HG03575 (cell line): Measurements from ENCODE around the gene STRIP1.
"Not testable (repeated sequence)": the region's sequence is repeated elsewhere in the genome, so short reads cannot be mapped to it uniquely, and the experiment has no call there.

ENCODE experiments used
- ATAC-seq: cut with Tn5 transposase; IDR thresholded peaks from one replicate; pipeline ENCODE4 v1.9.1; 2021; ENCODE audit not compliant: unreplicated experiment, insufficient number of reproducible peaks, low FRiP score; ENCODE audit errors: extremely low read depth

Gene STRIP1

DNA sequence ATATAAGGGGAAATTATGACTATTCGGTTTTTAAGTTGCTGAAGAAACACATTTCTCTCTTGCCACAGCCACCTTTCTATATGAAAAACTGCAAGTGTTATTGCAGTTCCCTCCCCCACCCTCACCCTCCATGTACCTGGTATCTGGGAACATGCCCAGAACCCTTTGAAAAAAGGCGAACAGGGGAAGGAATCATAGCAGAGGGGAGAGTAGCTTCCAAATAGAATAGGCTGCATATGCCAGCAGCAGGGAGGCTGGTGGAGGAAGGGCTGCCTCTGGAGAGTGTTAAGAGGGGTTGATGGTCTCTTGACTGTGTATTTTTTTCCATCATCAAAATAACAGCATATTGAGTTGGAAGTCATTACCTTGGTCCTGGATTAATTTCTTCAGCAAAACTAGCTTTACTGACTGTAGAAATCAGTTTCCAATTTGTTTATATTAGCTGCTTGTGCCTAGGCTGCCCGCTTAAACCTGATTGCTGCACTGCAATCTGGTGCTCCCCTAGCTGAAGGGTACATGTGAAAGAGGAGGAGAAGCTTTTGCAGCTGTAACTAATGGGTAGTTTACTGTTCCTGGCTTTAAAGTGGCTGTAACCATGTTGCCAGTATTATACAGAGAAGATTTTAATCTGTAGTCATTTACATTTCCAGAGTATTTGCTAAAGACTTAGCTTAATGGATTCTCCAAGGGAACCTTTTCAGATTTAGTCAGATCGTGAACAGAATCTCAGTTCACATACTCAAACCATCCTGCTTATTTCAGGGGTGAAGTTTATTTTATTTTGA, 27.2 kb upstream of the STRIP1 start:
- ATAC-seq, result no peak

GRCh38 chr1:110008971-110009565, 25.4 kb upstream of the STRIP1 start:
- no peak for ATAC-seq

DNA sequence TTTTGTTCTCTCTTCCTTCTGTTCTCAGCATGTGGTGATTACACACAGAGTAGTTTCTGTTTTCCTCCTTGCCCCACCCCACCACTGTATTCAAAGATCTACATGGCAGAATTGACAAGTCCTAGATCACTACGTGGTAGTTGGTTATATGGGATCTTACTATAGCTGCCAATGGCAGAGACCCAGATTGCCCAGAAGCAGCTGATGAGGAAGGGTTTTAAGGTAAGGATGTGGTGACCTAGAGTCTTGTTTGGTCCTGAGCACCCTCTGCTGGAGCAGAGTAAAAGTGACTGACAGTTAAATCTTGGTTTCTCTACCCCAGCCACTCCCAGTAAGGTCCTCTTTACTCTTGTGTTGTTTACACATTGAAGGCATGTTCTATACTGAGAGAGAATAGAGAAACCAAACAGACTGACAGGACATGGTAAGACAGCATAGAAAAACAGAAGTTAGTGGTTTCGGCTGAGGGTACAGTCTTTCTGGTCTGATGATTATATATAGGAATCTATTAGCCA, 22.8 kb upstream of the STRIP1 start:
- peak; percentile 90 for ATAC-seq

- peak; percentile 34 for ATAC-seq
Measured at GRCh38 chr1:110012100-110012780, 22.2 kb upstream of the STRIP1 start.

DNA sequence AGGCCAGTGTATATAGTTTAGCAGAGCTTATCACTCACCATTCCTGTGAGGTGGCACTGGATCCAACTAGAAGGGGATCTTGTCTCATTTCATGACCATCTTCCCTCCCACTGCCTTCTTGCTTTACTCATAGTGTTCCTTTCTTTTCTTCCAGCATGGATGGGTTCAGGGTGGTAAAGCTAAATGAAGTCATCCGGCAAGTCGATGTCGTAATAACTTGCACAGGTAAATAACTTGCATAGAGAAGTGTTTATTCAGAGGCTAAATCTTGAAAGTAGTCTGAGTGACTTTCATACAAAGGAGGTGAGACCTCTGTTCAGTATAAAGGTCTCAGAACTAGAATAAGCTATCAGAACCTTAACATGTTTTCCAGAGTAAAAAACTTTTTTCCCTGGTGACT, 16.6 kb upstream of the STRIP1 start:
- ATAC-seq, result no peak

DNA sequence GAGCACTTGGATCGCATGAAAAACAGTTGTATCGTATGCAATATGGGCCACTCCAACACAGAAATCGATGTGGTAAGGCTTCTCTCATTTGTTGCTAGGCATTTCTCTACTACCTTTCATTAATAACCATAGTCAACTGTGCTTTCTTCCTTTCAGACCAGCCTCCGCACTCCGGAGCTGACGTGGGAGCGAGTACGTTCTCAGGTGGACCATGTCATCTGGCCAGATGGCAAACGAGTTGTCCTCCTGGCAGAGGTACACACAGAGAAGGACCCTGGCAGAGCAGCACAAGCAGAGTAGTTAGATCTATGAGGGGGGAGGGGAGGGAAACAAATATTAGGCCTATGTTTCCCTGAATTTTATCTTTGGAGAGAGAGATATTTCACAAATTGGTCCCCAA, 16.0 kb upstream of the STRIP1 start:
- ATAC-seq, result no peak

DNA sequence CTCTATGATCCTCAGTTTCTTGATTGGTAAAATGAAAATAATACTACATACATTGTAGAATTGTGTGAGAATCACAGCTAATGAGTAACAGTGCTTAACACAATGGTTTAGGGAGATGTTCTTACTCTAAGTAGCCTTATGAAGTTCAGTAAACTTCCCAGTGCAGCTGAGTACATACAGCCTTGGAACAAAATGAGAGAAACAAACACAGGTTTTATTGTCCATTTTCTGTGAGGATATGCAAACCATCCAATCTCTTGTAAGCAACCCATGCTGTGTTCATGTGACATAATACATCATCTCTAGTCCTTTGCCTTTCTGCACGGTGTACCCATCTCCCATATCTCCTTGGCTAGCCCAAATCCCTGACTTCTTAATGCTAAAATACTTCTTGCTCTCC, 14.7 kb upstream of the STRIP1 start:
- no peak for ATAC-seq

- no peak for ATAC-seq
Measured at GRCh38 chr1:110021285-110021684, 13.1 kb upstream of the STRIP1 start.

- no peak for ATAC-seq
Measured at GRCh38 chr1:110024613-110025012, 9.8 kb upstream of the STRIP1 start.

GRCh38 chr1:110030687-110031086, 3.7 kb upstream of the STRIP1 start:
- not testable (repeated sequence) for ATAC-seq

DNA sequence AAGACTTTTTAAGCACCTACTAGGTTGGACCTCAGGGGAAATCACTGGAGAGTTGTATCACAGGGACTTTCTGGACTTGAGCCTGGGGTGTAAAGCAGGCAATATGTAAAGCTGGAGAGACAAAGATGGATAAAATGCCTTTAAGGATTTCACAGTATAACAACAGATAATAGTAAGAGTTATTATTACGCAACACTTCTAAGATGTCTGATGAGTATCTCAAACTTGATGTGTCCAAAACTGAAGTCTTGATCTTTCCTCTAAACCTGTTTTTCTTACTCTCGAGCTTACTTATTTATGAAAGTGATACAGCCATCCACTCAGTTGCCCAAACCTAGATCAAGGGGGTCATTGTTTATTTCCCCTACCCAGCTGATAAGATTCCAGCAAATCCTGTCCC, 2.1 kb upstream of the STRIP1 start:
- ATAC-seq, result no peak

DNA sequence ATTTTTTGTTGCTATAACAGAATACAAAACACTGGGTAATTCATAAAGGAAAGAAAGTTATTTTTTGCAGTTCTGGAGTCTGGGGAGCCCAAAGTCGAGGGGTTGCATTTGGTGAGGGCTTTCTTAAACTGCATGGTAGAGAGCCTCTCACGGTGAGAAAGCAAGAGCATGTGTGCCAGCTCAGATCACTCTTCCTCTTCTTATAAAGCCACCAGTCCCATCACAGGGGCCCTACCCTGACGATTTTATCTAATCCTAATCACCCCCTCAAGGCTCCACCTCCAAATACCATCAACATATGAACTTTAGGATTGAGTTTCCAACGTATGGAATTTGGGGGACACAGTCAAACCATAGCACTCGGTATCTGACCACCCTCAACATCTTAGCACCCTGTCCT, 1.0 kb upstream of the STRIP1 start:
- ATAC-seq, result no peak

DNA sequence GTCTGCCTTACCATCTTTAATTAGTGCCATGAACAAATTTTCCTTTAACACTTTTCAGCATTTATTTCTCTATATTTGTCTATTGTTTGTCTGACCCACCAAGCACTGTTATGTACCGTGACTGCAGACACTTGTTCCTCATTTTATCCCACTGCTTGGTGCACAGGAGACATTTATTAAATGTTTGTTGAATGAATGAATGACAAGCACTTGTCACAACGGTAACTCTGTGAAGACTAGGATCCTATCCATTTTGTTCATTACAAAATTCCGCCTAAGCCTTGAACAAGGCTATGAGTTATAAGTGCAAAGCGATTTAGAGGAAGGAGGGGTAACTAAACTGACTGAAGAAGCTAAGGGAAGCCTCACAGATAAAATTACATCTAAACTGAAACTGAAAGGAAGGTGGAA, 379 bp upstream of the STRIP1 start:
- ATAC-seq, result no peak

- ATAC-seq, result no peak
Measured at GRCh38 chr1:110035236-110035752, 870 bp downstream of the STRIP1 start.

DNA sequence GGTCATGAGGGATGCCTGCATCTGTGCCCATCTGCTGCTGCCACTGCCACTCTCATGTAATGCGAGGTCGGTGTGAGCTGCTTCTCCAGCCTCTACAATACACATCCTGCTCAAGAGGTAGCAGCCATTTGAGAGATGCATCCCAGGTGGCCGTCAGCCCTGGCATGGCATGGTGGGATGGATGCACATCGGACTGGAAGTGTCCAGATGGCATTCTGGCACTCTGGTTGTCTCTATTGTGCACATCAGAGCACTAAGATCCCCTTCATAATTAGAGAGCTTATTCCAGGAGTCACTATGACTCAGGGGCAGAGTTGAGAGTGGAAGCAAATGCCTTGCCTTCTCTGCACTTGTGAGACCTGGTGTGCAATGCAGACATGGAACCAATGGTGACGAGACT, 3.8 kb downstream of the STRIP1 start:
- no peak for ATAC-seq

GRCh38 chr1:110039641-110040040, 5.2 kb downstream of the STRIP1 start:
- ATAC-seq, result no peak

- ATAC-seq, result no peak
Measured at GRCh38 chr1:110040548-110040947, 6.1 kb downstream of the STRIP1 start.

DNA sequence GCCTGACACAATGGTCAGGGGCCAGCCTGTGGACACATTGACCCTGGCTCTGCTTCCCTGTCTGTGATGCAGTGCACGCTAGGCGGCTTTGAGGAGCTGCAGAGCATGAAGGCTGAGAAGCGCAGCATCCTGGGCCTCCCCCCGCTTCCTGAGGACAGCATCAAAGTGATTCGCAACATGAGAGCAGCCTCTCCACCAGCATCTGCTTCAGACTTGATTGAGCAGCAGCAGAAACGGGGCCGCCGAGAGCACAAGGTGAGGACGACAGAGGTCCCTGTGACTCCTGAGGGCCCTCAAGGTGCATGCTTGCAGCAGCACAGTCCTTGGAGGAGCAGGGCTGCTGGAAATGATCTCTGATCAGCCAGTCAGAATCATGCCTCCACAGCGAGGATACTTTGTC, 8.6 kb downstream of the STRIP1 start:
- ATAC-seq, result no peak

- ATAC-seq, result no peak
Measured at GRCh38 chr1:110047463-110047862, 13.0 kb downstream of the STRIP1 start.

- ATAC-seq, result no peak
Measured at GRCh38 chr1:110048240-110048639, 13.8 kb downstream of the STRIP1 start.
